Measurements from ENCODE around the gene SBF2.

DNA sequence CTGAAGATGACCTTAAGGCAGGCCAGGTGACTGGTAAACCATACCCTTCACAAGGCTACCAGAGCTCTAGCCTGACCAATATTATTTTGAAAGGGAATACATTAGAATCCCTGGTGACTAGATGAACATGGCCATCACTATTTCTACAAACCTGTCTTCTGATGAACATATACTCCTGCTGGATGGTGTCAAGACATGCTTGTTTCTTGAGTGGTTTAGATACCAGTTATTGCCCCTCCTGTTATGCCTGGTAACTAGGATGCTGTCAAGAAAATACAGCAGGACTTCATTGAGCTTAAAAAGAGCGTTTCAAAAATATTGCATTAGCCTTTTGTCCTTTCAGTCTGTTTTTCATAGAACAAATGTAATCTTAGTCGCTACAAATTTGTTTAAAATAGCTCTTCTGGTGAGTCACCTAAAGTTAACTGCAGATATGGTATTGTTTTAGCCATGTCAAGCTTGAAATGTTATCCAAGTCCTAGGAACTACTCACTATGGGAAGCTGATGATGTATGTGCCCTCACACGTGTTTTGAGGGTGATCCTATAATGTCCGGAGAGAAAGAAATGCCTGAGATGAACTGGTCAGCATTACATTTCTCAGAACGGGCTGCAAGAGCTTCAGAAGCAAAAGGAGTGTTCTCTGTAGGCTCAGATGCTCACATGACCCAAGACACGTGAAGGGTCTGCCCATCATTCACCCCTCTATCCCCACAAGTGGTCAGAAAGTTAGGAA lies 31.4 kb upstream of the SBF2 start:
- TF ChIP-seq CTCF (IDR thresholded peaks at IDR 0.05; ENCODE audit: low read depth, low read length) (no peak), MAX (IDR thresholded peaks at IDR 0.05; ENCODE audit: low read depth, low read length) (no peak), MYC (IDR thresholded peaks at IDR 0.05; ENCODE audit: low read depth, low read length) (no peak)
